Lower lobe of right lung (tissue), 2 donors: ENCODE results near the gene AP1M1. TPM values are rescaled to one million over a fixed set of nuclear protein-coding genes. Genes with fewer than 3 reads are reported as not detected.
A peak's percentile ranks its signal among the peaks of the same experiment; 100 is the strongest.

Experiments used
- ATAC-seq, 2 donors: fragments of 200-7000 bp; cut with Tn5 transposase; one replicate each; pipeline ENCODE4 v1.9.1; 2020 to 2022; ENCODE audit warnings: mild to moderate bottlenecking in 2 of 2, moderate library complexity in 2 of 2
- DNase-seq: peaks from one replicate; pipeline ENCODE4 v3.0.0-alpha.2; 2020
- H3K27ac ChIP-seq: fragments of 200-600 bp; one replicate; pipeline ENCODE4 v1.8.0; 2022
- H3K27me3 ChIP-seq: fragments of 200-600 bp; one replicate; pipeline ENCODE4 v1.8.0; 2022; ENCODE audit warnings: low read depth
- H3K36me3 ChIP-seq: fragments of 200-600 bp; one replicate; pipeline ENCODE4 v1.8.0; 2022; ENCODE audit warnings: mild to moderate bottlenecking
- H3K4me1 ChIP-seq: fragments of 200-600 bp; one replicate; pipeline ENCODE4 v1.8.0; 2022
- H3K4me3 ChIP-seq: fragments of 200-600 bp; one replicate; pipeline ENCODE4 v1.8.0; 2022; ENCODE audit warnings: mild to moderate bottlenecking
- H3K9me3 ChIP-seq: fragments of 200-600 bp; one replicate; pipeline ENCODE4 v1.8.0; 2022
- intact Hi-C: fragments of 100-400 bp; cut with DNase I; formaldehyde crosslinking; loops from one replicate; pipeline ENCODE4 v1.11.0; 2022
- total RNA-seq: library from RNA; stranded (reverse); fragmentation: NEBNext Ultra II Directional; extraction: Animal tissue kit (Norgen Biotek cat#: 25700); gene quantifications from one replicate; pipeline ENCODE4 v1.2.1, GENCODE V29; 2021
- TF ChIP-seq, protein P1 (sequence below): fragments of 200-600 bp; IDR thresholded peaks from one replicate; pipeline ENCODE4 v1.8.0; 2022; ENCODE audit warnings: antibody characterized with exemption, mild to moderate bottlenecking
- donor health status: DM: no; HTN: yes; CAD: no; lungs with severe emphysema.

Gene AP1M1
- total RNA-seq, 1 donor from 2014 or later = 66.0 TPM

GRCh38 chr19:16208847-16209665 is 11.3 kb downstream of the AP1M1 start:
- intact Hi-C loops = no loop called here
- Histone ChIP-seq H3K4me3 (no peak overlapping the region), H3K4me1 (no peaks in the 10 kb centered on the region), H3K36me3 (peaks cover 89% of the 10 kb centered on the region), H3K9me3 (no peaks in the 10 kb centered on the region), H3K27ac (no peak overlapping the region), H3K27me3 (no peaks in the 10 kb centered on the region)
- TF ChIP-seq, protein P1, sequence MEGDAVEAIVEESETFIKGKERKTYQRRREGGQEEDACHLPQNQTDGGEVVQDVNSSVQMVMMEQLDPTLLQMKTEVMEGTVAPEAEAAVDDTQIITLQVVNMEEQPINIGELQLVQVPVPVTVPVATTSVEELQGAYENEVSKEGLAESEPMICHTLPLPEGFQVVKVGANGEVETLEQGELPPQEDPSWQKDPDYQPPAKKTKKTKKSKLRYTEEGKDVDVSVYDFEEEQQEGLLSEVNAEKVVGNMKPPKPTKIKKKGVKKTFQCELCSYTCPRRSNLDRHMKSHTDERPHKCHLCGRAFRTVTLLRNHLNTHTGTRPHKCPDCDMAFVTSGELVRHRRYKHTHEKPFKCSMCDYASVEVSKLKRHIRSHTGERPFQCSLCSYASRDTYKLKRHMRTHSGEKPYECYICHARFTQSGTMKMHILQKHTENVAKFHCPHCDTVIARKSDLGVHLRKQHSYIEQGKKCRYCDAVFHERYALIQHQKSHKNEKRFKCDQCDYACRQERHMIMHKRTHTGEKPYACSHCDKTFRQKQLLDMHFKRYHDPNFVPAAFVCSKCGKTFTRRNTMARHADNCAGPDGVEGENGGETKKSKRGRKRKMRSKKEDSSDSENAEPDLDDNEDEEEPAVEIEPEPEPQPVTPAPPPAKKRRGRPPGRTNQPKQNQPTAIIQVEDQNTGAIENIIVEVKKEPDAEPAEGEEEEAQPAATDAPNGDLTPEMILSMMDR = no peak
- no peak for DNase-seq
- ATAC-seq = no peak

DNA sequence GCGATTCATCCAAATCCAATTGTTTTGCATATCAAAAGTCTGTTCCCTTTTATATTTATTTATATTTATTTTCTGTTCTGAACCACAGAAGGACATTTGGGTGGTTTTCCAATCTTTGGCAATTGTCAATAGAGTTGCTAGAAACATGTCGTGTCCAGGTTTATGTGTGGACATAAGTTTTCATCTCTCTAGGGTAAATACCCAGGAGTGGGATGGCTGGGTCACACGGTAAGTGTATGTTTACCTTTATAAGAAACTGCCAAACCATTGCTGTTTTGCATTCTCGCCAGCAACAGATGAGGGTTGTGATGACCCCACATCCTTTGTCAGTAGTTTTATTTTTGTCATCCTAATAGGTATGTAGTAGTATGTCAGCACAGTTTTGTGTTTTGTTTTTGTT is 12.5 kb downstream of the AP1M1 start:
- intact Hi-C loops = no loop called here
- DNase-seq = no peak

GRCh38 chr19:16213076-16213475 is 15.4 kb downstream of the AP1M1 start:
- intact Hi-C loops = no loop called here
- DNase-seq = no peak

More for the DNA sequence above, 12.5 kb downstream of the AP1M1 start:
- H3K27ac ChIP-seq = no peak overlapping the region
- no peaks in the 10 kb centered on the region for H3K27me3 ChIP-seq
- no peaks in the 10 kb centered on the region for H3K9me3 ChIP-seq
- TF ChIP-seq, protein P1 = no peak
- H3K4me1 ChIP-seq = no peaks in the 10 kb centered on the region
- peaks cover 86% of the 10 kb centered on the region for H3K36me3 ChIP-seq
- no peak overlapping the region for H3K4me3 ChIP-seq
- no peak for ATAC-seq

DNA sequence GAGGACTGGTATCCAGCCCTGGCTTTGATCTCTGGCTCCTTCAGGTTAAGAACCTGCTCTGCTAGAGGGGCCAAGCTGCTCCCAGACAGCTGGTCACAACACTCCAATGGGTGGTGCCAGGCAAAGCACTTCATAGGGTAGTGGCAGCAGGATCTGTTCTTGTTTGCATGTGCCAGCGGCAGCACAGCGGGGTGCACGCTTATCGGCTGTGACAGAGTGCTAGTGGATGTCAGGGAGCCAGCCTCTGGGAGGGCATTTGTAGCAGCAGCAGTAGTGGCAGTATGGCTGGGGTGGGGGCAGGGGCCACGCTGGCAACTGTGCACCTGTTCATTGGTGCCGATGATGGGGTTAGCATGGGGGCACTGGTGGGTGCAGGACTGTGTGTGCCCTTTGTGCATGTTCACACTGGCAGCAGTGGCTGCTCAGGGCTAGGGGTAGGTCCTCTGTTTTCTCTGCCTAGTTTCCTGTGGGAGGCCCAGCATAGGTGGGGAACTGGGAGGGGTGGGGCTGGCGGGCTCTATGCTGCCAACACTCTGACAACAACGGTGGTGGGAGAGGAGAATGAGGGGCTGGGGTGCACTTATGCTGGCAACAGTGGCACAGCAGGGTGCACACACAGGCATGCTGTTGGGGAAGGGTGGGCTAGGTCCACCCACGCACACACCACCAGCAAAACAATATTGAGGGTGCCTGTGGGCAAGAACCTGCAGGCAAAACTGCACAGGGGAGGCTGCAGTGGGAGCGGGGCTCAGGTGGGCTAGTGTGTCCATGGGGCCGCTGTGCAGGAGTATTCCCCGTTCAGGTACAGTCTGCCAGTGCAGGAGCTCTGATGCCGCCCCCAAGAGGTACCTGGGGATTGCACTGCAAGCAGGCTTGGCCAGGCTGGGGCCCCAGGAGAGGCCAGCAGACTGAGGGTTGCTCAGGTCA is 19.3 kb downstream of the AP1M1 start:
- TF ChIP-seq, protein P1 = no peak
- peak in 1 of 2 donors; percentile 74 for ATAC-seq
- Histone ChIP-seq H3K4me3 (no peak overlapping the region), H3K9me3 (peaks cover 26% of the 10 kb centered on the region), H3K27ac (no peak overlapping the region), H3K4me1 (no peaks in the 10 kb centered on the region), H3K27me3 (no peaks in the 10 kb centered on the region), H3K36me3 (peaks cover 73% of the 10 kb centered on the region)
- intact Hi-C loops = no loop called here
- DNase-seq = no peak

More at GRCh38 chr19:16213076-16213475, 15.4 kb downstream of the AP1M1 start:
- Histone ChIP-seq H3K4me3 (no peak overlapping the region), H3K27ac (no peak overlapping the region), H3K27me3 (no peaks in the 10 kb centered on the region), H3K9me3 (no peaks in the 10 kb centered on the region), H3K4me1 (no peaks in the 10 kb centered on the region), H3K36me3 (peaks cover 85% of the 10 kb centered on the region)
- ATAC-seq = no peak
- TF ChIP-seq, protein P1 = no peak

- H3K36me3 ChIP-seq = peaks cover 81% of the 10 kb centered on the region
- no peak for DNase-seq
- no peak overlapping the region for H3K27ac ChIP-seq
- no peaks in the 10 kb centered on the region for H3K4me1 ChIP-seq
- H3K4me3 ChIP-seq = no peak overlapping the region
- ATAC-seq = peak in 1 of 2 donors; percentile 13
- peaks cover 27% of the 10 kb centered on the region for H3K9me3 ChIP-seq
- TF ChIP-seq, protein P1 = no peak
- intact Hi-C loops = no loop called here
- no peaks in the 10 kb centered on the region for H3K27me3 ChIP-seq
These were observed 20.2 kb downstream of the AP1M1 start for GRCh38 chr19:16217716-16218451.
